HL-60 (cell line): ENCODE measurements around the gene SWAP70.

ENCODE experiments used
- DNase-seq, 2 experiments: peaks; one replicate each; pipeline ENCODE4 v3.0.0-alpha.2; 2010 to 2020; ENCODE audit warnings: low read depth in 1 of 2, low spot score in 1 of 2
- H3K27ac ChIP-seq: fragments of 250-450 bp; sonication (Bioruptor Pico); replicated peaks from 2 replicates; pipeline ENCODE4 v1.5.1; 2020; ENCODE audit warnings: mild to moderate bottlenecking, moderate library complexity
- H3K27me3 ChIP-seq: fragments of 250-450 bp; sonication (Bioruptor Pico); 2 replicates; pipeline ENCODE4 v1.5.1; 2021; ENCODE audit warnings: mild to moderate bottlenecking, moderate library complexity; ENCODE audit not compliant: insufficient read depth, poor library complexity, severe bottlenecking
- H3K4me3 ChIP-seq: replicated peaks from 2 replicates; pipeline ENCODE4 v1.5.1; 2011; ENCODE audit warnings: mild to moderate bottlenecking, control low read depth, low read length; ENCODE audit not compliant: insufficient read depth
- CTCF ChIP-seq: IDR thresholded peaks from one replicate; pipeline ENCODE4 v1.5.1; 2011; ENCODE audit warnings: low read length, control low read depth, inconsistent platforms; ENCODE audit not compliant: insufficient read depth
- GABPA ChIP-seq: IDR thresholded peaks from 2 replicates; pipeline ENCODE4 v1.6.1; 2012; ENCODE audit warnings: low read depth
- POLR2AphosphoS5 ChIP-seq: IDR thresholded peaks from 2 replicates; pipeline ENCODE4 v1.6.1; 2012; ENCODE audit warnings: low read depth
- SPI1 ChIP-seq: IDR thresholded peaks from 2 replicates; pipeline ENCODE4 v1.6.1; 2012; ENCODE audit warnings: low read depth, mild to moderate bottlenecking, borderline replicate concordance
- TF ChIP-seq, protein P1 (sequence below): IDR thresholded peaks from 2 replicates; pipeline ENCODE4 v1.6.1; 2012; ENCODE audit warnings: low read depth; ENCODE audit not compliant: insufficient replicate concordance

Gene SWAP70

GRCh38 chr11:9759519-9760192 lies 95.8 kb downstream of the SWAP70 start:
- no peaks in the 10 kb centered on the region for H3K27me3 ChIP-seq
- DNase-seq = peak; percentile 87 to 92
- H3K4me3 ChIP-seq = peak overlapping the region; percentile 56
- peak; percentile 55; the same call in 1 of the 2 replicates for TF ChIP-seq SPI1
- TF ChIP-seq POLR2AphosphoS5 = peak; percentile 74
- TF ChIP-seq, protein P1, sequence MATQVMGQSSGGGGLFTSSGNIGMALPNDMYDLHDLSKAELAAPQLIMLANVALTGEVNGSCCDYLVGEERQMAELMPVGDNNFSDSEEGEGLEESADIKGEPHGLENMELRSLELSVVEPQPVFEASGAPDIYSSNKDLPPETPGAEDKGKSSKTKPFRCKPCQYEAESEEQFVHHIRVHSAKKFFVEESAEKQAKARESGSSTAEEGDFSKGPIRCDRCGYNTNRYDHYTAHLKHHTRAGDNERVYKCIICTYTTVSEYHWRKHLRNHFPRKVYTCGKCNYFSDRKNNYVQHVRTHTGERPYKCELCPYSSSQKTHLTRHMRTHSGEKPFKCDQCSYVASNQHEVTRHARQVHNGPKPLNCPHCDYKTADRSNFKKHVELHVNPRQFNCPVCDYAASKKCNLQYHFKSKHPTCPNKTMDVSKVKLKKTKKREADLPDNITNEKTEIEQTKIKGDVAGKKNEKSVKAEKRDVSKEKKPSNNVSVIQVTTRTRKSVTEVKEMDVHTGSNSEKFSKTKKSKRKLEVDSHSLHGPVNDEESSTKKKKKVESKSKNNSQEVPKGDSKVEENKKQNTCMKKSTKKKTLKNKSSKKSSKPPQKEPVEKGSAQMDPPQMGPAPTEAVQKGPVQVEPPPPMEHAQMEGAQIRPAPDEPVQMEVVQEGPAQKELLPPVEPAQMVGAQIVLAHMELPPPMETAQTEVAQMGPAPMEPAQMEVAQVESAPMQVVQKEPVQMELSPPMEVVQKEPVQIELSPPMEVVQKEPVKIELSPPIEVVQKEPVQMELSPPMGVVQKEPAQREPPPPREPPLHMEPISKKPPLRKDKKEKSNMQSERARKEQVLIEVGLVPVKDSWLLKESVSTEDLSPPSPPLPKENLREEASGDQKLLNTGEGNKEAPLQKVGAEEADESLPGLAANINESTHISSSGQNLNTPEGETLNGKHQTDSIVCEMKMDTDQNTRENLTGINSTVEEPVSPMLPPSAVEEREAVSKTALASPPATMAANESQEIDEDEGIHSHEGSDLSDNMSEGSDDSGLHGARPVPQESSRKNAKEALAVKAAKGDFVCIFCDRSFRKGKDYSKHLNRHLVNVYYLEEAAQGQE = no peak
- peak overlapping the region; percentile 95 for H3K27ac ChIP-seq

- H3K27me3 ChIP-seq = no peaks in the 10 kb centered on the region
- no peak for DNase-seq
- peak overlapping the region; percentile 3 for H3K27ac ChIP-seq
- H3K4me3 ChIP-seq = no peak overlapping the region
- TF ChIP-seq SPI1 (no peak), GABPA (no peak), POLR2AphosphoS5 (no peak), CTCF (no peak)
- TF ChIP-seq, protein P1 = no peak
Measured at GRCh38 chr11:9760193-9760575, 96.3 kb downstream of the SWAP70 start.

GRCh38 chr11:9761441-9761945 lies 97.6 kb downstream of the SWAP70 start:
- Histone ChIP-seq H3K27ac (no peak overlapping the region), H3K27me3 (no peaks in the 10 kb centered on the region), H3K4me3 (no peak overlapping the region)
- TF ChIP-seq CTCF (no peak), POLR2AphosphoS5 (no peak), GABPA (no peak), SPI1 (no peak)
- TF ChIP-seq, protein P1 = no peak
- no peak for DNase-seq
